ENCODE results near the gene HSPBAP1.
"Not testable (repeated sequence)": the region's sequence is repeated elsewhere in the genome, so short reads cannot be mapped to it uniquely, and the experiment has no call there.

HSPBAP1 gene

GRCh38 chr3:122719273-122719921, 74.2 kb downstream of the HSPBAP1 start:
- peaks cover 11% of the 10 kb centered on the region for H3K9me3 Mint-ChIP-seq
- H3K4me1 Mint-ChIP-seq: no peaks in the 10 kb centered on the region

GRCh38 chr3:122716667-122717066, 77.0 kb downstream of the HSPBAP1 start:
- H3K4me1 Mint-ChIP-seq: no peaks in the 10 kb centered on the region
- DNase-seq: no peak
- H3K4me3 Mint-ChIP-seq: no peak overlapping the region
- H3K36me3 Mint-ChIP-seq (ENCODE audit: low read depth): no peaks in the 10 kb centered on the region
- TF ChIP-seq CTCF (IDR thresholded peaks at IDR 0.05): no peak
- no peak overlapping the region for H3K27ac Mint-ChIP-seq
- peaks cover 5% of the 10 kb centered on the region for H3K27me3 Mint-ChIP-seq (ENCODE audit: low read depth, poor library complexity)
- no peaks in the 10 kb centered on the region for H3K9me3 Mint-ChIP-seq

More at GRCh38 chr3:122719273-122719921, 74.2 kb downstream of the HSPBAP1 start:
- Mint-ChIP-seq H3K27me3 (ENCODE audit: low read depth, poor library complexity) (no peaks in the 10 kb centered on the region), H3K4me3 (no peak overlapping the region), H3K27ac (no peak overlapping the region), H3K36me3 (ENCODE audit: low read depth) (no peaks in the 10 kb centered on the region)
- no peak for TF ChIP-seq CTCF (IDR thresholded peaks at IDR 0.05)
- DNase-seq: no peak

GRCh38 chr3:122714273-122714672, 79.4 kb downstream of the HSPBAP1 start:
- no peak for TF ChIP-seq CTCF (IDR thresholded peaks at IDR 0.05)
- no peak for DNase-seq

GRCh38 chr3:122710616-122711251, 82.9 kb downstream of the HSPBAP1 start:
- H3K27me3 Mint-ChIP-seq (ENCODE audit: low read depth, poor library complexity); H3K36me3 Mint-ChIP-seq (ENCODE audit: low read depth); H3K27ac Mint-ChIP-seq; H3K4me1 Mint-ChIP-seq; H3K4me3 Mint-ChIP-seq; DNase-seq: not testable (repeated sequence)
- peaks cover 11% of the 10 kb centered on the region for H3K9me3 Mint-ChIP-seq

More at GRCh38 chr3:122714273-122714672, 79.4 kb downstream of the HSPBAP1 start:
- Mint-ChIP-seq H3K4me1 (no peaks in the 10 kb centered on the region), H3K9me3 (peaks cover 11% of the 10 kb centered on the region), H3K4me3 (no peak overlapping the region), H3K27me3 (ENCODE audit: low read depth, poor library complexity) (peaks cover 9% of the 10 kb centered on the region), H3K36me3 (ENCODE audit: low read depth) (no peaks in the 10 kb centered on the region), H3K27ac (no peak overlapping the region)

GRCh38 chr3:122705379-122705778, 88.3 kb downstream of the HSPBAP1 start:
- no peak for TF ChIP-seq CTCF (IDR thresholded peaks at IDR 0.05)
- no peak overlapping the region for H3K27ac Mint-ChIP-seq
- peaks cover 2% of the 10 kb centered on the region for H3K27me3 Mint-ChIP-seq (ENCODE audit: low read depth, poor library complexity)
- H3K9me3 Mint-ChIP-seq: peaks cover 9% of the 10 kb centered on the region
- no peaks in the 10 kb centered on the region for H3K36me3 Mint-ChIP-seq (ENCODE audit: low read depth)
- DNase-seq: no peak
- no peak overlapping the region for H3K4me3 Mint-ChIP-seq
- H3K4me1 Mint-ChIP-seq: no peaks in the 10 kb centered on the region

GRCh38 chr3:122700193-122700592, 93.4 kb downstream of the HSPBAP1 start:
- Mint-ChIP-seq H3K36me3 (ENCODE audit: low read depth) (no peaks in the 10 kb centered on the region), H3K9me3 (no peaks in the 10 kb centered on the region)
- TF ChIP-seq CTCF (IDR thresholded peaks at IDR 0.05): no peak

More at GRCh38 chr3:122700193-122700592, 93.4 kb downstream of the HSPBAP1 start:
- no peaks in the 10 kb centered on the region for H3K4me1 Mint-ChIP-seq
- no peak overlapping the region for H3K4me3 Mint-ChIP-seq
- peaks cover 8% of the 10 kb centered on the region for H3K27me3 Mint-ChIP-seq (ENCODE audit: low read depth, poor library complexity)
- H3K27ac Mint-ChIP-seq: no peak overlapping the region
- DNase-seq: no peak
